Activated naive CD8-positive, alpha-beta T cell treated with anti-CD3 and anti-CD28 coated beads, Interleukin-2, amount 50 U/mL, for 16 hours (primary cell): ENCODE data around the gene HSPB7.

Experiments used
- DNase-seq: peaks from one replicate; pipeline ENCODE4 v3.0.0-alpha.2; 2020; ENCODE audit warnings: low read depth, low spot score

The HSPB7 gene

GRCh38 chr1:15975805-15976680 is 41.8 kb downstream of the HSPB7 start, which contains the start of gene ZBTB17:
Gene ZBTB17 (minus strand): TSS chr1:15976101. CDS start chr1:15948495, 27,606 bp downstream.
- DNase-seq, result peak; percentile 89

- DNase-seq, result peak; percentile 42
These were observed 42.5 kb downstream of the HSPB7 start for GRCh38 chr1:15975358-15975804.

- DNase-seq, result no peak
These were observed 43.0 kb downstream of the HSPB7 start for GRCh38 chr1:15974855-15975254.

- DNase-seq, result no peak
These were observed 44.1 kb downstream of the HSPB7 start for GRCh38 chr1:15973772-15974171.

GRCh38 chr1:15972409-15972808 is 45.4 kb downstream of the HSPB7 start:
- DNase-seq, result no peak

GRCh38 chr1:15970911-15971310 is 46.9 kb downstream of the HSPB7 start:
- no peak for DNase-seq

GRCh38 chr1:15969321-15969880 is 48.4 kb downstream of the HSPB7 start:
- no peak for DNase-seq

- DNase-seq, result no peak
These were observed 49.7 kb downstream of the HSPB7 start for GRCh38 chr1:15968172-15968571.

GRCh38 chr1:15966956-15967344 is 50.9 kb downstream of the HSPB7 start:
- no peak for DNase-seq

- DNase-seq, result peak; percentile 61
These were observed 51.5 kb downstream of the HSPB7 start for GRCh38 chr1:15966081-15966955.

GRCh38 chr1:15965228-15965767 is 52.5 kb downstream of the HSPB7 start:
- no peak for DNase-seq
